Bronchial smooth muscle cell (primary cell): ENCODE data around the gene INHA. TPM values are rescaled to one million over a fixed set of nuclear protein-coding genes. Genes with fewer than 3 reads are reported as not detected.

Experiments
- total RNA-seq: library from RNA; depleted of rRNA; stranded (reverse); fragments of >200 nt; gene quantifications from 2 replicates; pipeline ENCODE4 v1.2.1, GENCODE V29; 2014

INHA gene, protein sequence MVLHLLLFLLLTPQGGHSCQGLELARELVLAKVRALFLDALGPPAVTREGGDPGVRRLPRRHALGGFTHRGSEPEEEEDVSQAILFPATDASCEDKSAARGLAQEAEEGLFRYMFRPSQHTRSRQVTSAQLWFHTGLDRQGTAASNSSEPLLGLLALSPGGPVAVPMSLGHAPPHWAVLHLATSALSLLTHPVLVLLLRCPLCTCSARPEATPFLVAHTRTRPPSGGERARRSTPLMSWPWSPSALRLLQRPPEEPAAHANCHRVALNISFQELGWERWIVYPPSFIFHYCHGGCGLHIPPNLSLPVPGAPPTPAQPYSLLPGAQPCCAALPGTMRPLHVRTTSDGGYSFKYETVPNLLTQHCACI
- 0.26 and 0.32 TPM in 2 replicates for total RNA-seq

DNA sequence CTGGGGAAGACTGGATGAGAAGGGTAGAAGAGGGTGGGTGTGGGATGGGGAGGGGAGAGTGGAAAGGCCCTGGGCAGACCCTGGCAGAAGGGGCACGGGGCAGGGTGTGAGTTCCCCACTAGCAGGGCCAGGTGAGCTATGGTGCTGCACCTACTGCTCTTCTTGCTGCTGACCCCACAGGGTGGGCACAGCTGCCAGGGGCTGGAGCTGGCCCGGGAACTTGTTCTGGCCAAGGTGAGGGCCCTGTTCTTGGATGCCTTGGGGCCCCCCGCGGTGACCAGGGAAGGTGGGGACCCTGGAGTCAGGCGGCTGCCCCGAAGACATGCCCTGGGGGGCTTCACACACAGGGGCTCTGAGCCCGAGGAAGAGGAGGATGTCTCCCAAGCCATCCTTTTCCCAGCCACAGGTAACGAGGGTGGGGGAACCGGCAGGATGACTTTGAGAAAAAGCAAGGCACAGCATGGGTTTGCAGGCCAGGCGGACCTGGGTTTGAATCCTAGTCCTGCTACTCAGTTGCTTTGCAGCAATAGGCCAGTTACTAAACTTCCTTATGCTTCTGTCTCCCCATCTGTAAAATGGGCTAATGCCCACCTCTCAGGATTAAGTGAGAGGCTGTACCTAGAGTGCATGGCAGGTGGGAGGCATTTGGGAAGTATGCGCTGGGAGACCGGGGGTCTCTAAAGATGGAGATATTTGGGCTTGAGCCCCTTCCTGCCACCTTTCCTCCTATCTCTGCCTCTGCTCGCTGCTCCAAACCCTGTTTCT lies at the start of gene INHA:
TSS of gene INHA (plus strand) at position 74 of the 765 bp plus-strand sequence. CDS start at position 139, 65 bp downstream.

DNA sequence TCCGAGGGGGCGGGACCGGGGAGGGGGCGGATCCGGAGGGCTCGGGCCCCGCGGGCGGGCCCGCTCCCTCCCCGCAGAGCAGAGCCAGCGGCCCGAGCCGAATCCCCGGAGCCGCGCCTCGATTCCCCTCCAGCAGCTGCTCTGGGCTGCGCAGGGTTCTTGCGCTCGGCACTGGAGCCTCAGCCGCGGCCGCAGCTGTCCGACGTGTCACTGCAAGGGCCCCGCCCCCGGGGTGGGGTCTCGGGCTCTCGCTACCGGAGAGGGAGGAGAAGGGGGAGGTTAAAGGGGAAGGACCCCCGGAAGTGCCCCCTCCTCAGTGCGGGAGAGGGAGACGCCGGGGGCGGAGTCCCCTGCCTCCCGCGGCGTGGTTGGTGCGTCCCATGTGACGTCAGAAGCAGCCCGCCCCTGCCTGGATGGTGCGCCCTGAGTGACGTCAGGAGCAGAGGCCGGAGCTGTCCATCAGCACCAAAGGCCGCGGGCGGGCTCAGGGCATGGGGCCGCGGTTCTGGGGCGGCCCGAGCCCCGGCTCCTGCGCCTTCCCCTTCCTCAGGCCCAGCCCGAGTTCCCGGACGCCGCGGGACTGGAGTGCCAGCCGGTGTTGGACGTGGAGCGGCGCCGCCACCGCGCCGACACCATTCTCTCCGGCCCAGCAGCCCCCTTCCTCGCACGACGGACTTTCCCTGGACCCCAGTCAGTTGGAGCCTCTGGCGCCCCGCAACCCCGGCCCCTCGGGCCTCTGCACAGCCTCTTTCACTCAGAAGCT lies 28.3 kb upstream of the INHA start, which contains the start of the genes CHPF and TMEM198:
TSS of gene CHPF (minus strand) at position 214 of the 763 bp plus-strand sequence. CDS start 271 bp downstream, outside the sequence.
TSS of gene TMEM198 (plus strand) at position 433 of the 763 bp plus-strand sequence. CDS start 700 bp downstream, outside the sequence.

DNA sequence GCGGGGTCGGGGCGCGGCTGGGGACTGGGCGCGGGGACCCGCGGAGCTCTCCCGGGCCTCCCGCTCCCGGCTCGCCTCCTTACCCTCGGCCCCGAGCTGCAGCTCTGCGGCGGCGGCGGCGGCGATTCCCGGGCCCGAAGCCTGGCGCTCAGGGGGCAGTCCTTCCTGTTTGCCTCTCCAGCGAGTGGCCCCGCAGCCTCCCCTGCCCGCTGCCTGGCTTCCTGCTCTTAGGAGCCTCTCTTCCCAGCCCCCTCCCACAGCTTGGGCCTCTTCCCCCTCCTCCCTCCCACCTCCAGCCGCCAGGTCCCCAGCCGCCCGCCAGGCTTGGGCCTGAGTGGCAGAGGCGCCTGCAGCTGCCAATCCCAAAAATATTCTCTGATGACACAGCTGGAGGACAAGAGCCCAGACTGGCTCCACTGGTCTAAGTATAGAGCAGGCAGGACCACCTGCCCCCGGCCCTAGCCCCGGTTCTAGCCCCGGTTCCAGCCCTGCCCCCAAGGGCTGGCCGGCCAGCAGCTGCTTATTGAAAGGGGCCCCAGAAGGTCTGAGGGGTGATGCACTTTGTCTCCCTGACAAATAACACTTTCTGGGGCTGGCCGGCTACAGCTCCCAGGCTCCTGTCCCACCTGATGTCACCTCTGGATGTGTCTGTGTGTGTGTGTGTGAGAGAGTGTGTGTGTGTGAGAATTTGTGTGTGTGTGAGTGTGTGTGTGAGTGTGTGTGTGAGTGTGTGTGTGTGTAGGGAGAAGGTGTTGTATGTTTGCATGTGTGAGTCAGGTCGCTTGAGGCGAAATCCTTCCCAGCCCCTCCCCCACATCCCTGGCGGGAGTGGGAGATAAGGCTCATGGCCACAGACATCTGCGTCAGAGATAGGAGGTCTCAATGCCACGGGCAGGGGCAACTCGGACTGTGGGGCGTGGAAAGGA lies 536 bp upstream of the INHA start, which contains the start of gene OBSL1:
TSS of gene OBSL1 (minus strand) at position 229 of the 926 bp plus-strand sequence. CDS start 307 bp downstream, outside the sequence.

DNA sequence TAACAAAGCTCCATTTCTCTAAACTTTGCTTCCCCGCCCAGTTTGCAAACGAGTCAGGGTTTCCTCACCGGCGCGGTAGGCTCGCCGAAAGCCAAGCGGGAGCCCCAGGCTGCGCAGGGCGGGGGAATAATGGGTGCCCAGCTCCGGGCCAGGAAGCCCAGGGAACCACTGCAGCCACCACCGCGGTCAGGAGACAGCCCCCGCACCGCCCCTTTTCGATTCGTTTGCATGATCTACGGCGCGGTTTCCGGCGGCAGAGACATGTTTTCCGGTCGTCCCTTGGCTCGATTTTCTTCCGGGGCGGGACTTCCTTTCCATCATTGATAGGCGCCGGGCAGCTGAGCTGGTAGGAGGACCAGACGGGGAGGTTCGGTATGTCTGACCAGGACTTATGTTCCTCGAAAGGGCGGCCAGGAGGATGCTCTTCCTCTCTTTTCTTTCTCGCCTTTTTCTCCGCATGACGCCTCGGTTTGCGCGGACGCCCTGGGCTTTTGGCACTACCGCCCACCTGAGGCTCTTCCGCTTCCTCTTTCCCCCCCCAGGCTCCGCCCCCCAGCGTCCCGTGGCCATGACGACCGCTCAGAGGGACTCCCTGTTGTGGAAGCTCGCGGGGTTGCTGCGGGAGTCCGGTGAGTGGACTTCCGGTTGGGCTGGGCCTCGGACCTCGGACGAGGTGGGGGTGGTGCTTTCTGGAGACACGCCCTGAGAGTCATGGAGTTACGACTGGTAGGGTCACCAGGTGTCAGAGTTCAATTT lies 25.6 kb downstream of the INHA start, which contains the start of gene STK11IP:
TSS of gene STK11IP (plus strand) at position 306 of the 756 bp plus-strand sequence. CDS start at position 569, 263 bp downstream.

Other genes starting within 250 kb of the INHA start
- gene RESP18, start 239.6 kb upstream of the INHA start, total RNA-seq = not detected in 2 replicates
- gene DNPEP, start 184.4 kb upstream of the INHA start, total RNA-seq = 78.2 and 137 TPM in 2 replicates
- gene DES, start 153.9 kb upstream of the INHA start, total RNA-seq = 2.4 and 2.7 TPM in 2 replicates
- gene SPEG, start 137.5 kb upstream of the INHA start, total RNA-seq = 7.8 and 9.1 TPM in 2 replicates
- gene GMPPA, start 73.4 kb upstream of the INHA start, total RNA-seq = 57.7 and 58.9 TPM in 2 replicates
- 0.09 and 0.16 TPM in 2 replicates for gene ASIC4, start 57.8 kb upstream of the INHA start, total RNA-seq
- 49.3 and 59.7 TPM in 2 replicates for gene CHPF, start 28.5 kb upstream of the INHA start, total RNA-seq
- 0.95 and 1.3 TPM in 2 replicates for gene TMEM198, start 28.3 kb upstream of the INHA start, total RNA-seq
- gene OBSL1, start 771 bp upstream of the INHA start, total RNA-seq = 30.7 and 54.0 TPM in 2 replicates
- gene STK11IP, start 25.5 kb downstream of the INHA start, total RNA-seq = 13.1 and 15.1 TPM in 2 replicates
- 2.0 and 2.2 TPM in 2 replicates for gene SLC4A3, start 55.3 kb downstream of the INHA start, total RNA-seq